Mammary microvascular endothelial cell (primary cell): ENCODE data around the gene SEPTIN11. TPM values are rescaled to one million over a fixed set of nuclear protein-coding genes. Genes with fewer than 3 reads are reported as not detected.

Source experiments
- total RNA-seq: library from RNA; depleted of rRNA; stranded (reverse); fragments of >200 nt; gene quantifications from 2 replicates; pipeline ENCODE4 v1.2.3, GENCODE V29; 2015

SEPTIN11 gene
- total RNA-seq = 82.2 and 90.1 TPM in 2 replicates

GRCh38 chr4:76949276-76950051 is at the start of gene SEPTIN11:
SEPTIN11 (plus strand) TSS chr4:76949752; CDS start chr4:76949904, 152 bp downstream.

Other genes with a start within 250 kb of the SEPTIN11 start
- gene SOWAHB, start 51.6 kb upstream of the SEPTIN11 start, total RNA-seq = not detected in 2 replicates
- gene CCNI, start 126.2 kb downstream of the SEPTIN11 start, total RNA-seq = 106 and 107 TPM in 2 replicates
- gene CCNG2, start 207.5 kb downstream of the SEPTIN11 start, total RNA-seq = 6.5 and 8.4 TPM in 2 replicates